ACHN (cell line): ENCODE results near the gene PFKL.
A peak's percentile ranks its signal among the peaks of the same experiment; 100 is the strongest.

Experiments used
- DNase-seq: peaks from one replicate; pipeline ENCODE4 v3.0.0-alpha.2; 2015
- in situ Hi-C: cut with HindIII; loops from 2 replicates; pipeline ENCODE4 v1.10.0; 2017; ENCODE audit warnings: low sequenced_read_pairs, low pct_ligation_motif_present, low pct_unique_long_range_greater_than_20kb

Gene PFKL

GRCh38 chr21:44299458-44300261, at the start of gene PFKL:
Gene PFKL (plus strand): TSS chr21:44300053. CDS start chr21:44300106, 53 bp downstream.
- in situ Hi-C loops: no loop called here
- peak; percentile 49 for DNase-seq

DNA sequence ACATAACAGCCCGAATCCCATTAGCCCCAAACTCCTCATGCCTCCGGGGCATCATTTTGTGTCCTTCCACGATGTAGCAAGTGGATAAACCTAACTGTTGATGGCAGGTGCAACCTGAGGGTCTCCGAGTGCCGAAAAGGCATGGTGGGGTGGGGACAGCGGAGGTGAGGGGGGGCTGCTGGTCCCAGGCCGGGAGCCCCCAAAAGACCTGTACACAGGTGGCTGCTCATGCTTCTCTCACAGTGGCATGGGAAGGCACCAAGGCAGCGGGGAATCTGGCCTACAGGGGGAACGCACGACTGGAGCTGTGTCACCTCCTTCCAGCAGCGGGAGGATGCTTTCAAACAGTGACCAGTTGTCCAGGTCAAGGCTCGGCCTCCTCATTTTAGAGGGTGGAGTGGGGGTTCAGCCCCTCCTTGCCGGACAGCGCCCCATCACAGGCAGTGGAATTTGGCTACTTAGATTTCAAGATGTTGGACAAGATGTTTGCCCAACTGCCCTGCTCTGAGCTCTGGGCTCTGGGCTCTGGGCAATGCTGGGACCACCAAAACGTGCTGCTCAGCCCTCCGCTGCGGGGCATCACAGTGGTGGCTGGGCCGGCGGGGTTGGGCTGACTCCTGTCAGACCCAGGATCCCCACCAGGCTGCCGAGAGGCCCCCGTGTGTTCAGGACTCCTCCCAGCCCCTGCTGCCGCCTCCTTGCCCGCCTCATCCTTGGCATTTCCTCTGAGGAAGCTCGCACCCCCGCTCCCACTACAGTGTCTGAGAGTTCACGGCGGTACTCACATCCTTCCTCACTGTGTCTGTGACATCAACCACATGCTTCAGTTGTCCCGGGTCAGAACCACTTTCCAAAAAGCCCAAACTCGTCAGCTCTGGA, 45.8 kb upstream of the PFKL start:
- in situ Hi-C loops: no loop called here

GRCh38 chr21:44255511-44255981, 44.3 kb upstream of the PFKL start:
- in situ Hi-C loops: no loop called here
- no peak for DNase-seq

More for the DNA sequence above, 45.8 kb upstream of the PFKL start:
- no peak for DNase-seq

- DNase-seq: no peak
- in situ Hi-C loops: no loop called here
These were observed 41.7 kb upstream of the PFKL start for GRCh38 chr21:44258056-44258725.

DNA sequence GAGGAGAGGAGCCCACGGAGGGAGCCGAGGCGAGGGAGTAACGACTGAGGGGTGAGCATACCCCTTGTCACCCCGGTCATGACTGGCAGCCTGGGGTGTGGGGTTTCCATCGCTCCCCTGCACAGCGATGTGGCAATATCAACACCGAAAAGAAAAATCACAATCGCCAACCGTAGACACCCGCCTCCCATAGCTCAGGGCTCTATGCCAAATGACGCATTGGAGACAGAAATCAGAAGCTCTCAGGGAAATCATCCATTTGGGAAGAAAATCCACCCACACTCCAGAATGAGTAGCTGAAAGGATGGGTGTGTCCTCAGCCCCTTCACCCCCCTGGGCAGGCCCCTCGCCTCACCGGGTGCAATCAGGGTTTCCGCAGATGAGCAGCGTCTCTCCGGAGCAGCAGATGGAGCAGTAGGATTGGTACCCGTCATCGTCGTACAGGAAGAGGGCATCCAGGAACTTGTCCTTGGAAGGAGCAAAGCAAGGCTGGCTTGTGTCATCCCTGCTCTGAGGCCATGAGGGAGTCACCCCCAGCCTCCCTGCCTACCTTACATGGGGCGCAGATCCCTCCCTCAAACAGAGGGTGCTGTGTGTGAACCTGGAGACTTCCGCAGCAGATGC, 40.7 kb upstream of the PFKL start:
- in situ Hi-C loops: no loop called here
- no peak for DNase-seq

- in situ Hi-C loops: no loop called here
- DNase-seq: no peak
These were observed 39.8 kb upstream of the PFKL start for GRCh38 chr21:44260066-44260465.

DNA sequence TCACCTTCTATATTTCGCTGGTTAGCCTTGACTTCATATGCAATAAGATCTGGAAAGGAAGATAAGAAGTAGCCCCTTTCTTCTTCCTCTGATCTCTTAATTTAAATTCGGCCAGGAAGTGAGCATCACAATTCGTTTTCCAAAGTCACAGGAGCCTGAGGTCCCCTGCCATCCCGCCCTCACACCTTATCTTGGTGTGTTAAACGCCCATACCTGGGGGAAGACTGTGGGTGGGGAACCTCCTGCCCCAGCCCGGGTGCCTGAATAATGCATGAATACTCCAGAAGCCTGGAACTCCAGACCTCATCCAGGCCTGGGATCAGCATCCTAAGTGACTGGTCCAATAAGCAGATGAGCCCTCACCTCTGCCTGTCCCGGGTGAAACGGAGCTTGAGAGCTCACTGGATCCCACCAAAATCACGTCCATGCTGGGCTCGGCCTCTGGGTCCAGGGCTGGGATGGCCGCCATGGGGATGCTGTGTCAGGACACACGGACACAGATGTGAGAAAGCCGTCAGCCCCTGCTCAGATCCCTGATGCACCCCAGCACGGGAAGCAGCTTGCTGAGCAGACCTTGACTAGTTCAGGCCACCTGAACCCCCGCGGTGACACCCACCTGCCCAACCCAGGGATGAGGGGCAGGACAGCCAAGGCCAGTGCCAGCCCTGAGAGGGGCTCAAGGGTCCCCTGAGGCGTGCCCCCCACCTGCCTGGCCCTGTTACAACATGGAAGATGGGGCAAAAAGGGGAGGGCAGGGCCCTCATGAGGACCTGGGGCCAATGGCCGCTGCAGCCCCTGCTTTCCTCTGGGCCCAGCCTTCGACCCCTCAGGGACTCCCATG, 38.8 kb upstream of the PFKL start:
- in situ Hi-C loops: no loop called here
- no peak for DNase-seq

DNA sequence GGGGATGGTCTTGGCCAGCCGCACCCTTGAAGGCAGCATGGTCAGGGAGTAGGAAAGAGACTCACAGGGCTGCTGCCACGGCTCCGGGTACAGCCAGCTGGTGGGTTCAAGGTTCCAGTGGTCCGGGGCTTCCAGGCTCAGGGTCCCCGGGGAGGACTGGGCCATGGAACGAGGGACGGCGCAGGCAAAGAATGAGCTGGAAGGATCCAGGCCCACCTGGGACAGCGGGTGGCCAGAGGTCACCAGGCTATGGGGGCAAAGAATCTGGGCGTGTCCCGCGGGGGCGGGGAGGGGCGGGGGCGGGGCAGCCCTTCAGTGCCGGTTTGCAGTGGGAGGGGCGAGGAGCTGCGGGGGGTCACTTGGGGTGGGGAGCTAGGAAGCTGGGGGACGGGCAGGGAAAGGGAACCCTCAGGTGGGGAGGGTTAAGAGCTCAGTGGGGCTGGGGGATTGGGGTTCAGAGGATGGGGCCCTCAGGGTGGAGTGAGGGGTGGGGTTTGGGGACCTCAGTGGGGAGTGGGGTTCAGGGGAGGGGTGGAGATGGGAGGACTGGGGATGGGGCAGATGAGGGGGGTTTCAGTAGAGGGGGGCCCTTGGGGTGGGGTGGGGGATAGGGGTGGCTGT, 38.1 kb upstream of the PFKL start, which contains the start of gene DNMT3L:
TSS of gene DNMT3L (minus strand) at position 223 of the 621 bp plus-strand sequence. CDS start 638 bp downstream, outside the sequence.
- DNase-seq: no peak
- in situ Hi-C loops: no loop called here

DNA sequence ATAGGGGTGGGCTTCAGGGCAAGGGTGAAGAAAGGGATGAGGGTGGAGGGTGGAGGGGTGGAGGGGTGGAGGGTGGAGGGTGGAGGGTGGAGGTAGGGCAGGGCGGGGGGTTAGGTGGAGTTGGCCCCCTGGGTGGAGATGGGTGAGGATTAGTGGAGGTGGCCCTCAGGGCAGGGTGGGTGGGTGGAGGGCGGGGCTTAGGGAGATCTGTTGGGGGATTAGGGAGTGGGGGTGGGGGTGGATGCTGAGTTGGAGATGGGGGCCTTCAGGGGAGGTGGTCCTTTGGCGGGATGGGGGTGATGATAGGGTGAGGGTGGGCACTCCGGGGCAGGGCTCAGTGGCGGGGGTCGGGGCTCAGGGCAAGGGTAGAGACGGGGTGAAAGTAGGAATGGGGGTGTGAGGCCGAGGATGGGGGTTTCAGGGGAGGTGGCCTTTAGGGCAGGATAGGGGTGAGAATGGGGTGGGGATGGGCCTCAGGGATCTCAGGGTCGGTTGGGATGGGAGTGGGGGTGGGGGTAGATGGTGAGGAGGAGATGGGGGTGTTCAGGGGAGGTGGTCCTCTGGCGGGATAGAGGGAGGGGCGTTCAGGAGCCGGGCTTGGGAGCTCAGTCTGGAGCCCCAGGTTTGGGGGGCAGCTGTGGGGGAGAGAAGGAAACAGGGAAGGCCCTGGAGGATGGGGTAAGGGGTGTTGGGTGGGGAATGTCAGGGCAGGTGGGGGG, 37.4 kb upstream of the PFKL start:
- no peak for DNase-seq
- in situ Hi-C loops: no loop called here

- in situ Hi-C loops: no loop called here
- DNase-seq: no peak
These were observed 36.6 kb upstream of the PFKL start for GRCh38 chr21:44263221-44263760.

DNA sequence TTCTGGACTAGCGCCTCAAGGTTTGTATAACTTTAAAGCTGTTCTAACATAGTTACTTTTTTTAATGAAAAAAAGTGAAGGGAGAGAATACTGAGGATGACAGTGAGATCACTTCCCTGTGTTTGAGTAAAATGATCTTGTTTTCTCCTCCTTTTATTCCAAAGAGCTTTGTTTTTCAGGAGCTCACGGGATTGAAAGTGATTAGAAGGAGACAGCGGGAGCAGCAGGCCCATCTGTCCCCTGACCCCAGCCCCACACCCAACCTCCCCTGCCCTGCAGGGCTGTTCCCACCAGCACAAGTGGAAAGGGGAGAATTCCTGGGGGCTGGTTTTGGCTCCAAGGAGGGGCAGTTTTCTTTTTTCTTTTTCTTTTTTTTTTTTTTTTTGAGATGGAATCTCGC, 36.1 kb upstream of the PFKL start:
- in situ Hi-C loops: no loop called here

GRCh38 chr21:44265734-44266270, 34.1 kb upstream of the PFKL start:
- DNase-seq: no peak
- in situ Hi-C loops: no loop called here

More for the DNA sequence above, 36.1 kb upstream of the PFKL start:
- DNase-seq: no peak

DNA sequence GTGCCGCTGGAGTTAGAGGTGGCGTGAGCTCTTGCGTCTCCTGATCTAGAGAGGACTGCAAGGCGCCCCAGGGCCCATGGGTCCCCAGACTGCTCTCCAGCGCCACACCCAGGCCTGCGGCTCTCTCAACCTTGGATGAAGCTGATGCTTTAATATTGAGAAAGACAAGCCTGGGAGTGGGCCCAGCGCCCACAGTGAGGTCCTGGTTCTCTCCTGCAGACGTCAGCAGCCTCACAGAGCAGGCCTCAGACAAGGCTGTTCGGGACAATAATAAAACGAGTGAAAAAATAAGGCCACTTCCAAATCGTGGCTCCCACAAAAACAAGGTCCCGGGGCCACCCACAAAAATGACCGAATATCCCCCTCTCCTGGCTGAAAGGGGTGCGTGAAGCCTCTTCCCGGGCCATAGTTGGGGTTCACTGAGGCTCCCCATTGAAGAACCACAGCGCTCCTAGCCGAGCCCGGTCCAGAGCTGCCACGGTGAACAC, 32.2 kb upstream of the PFKL start:
- no peak for DNase-seq
- in situ Hi-C loops: no loop called here

- no peak for DNase-seq
- in situ Hi-C loops: no loop called here
These were observed 30.8 kb upstream of the PFKL start for GRCh38 chr21:44269090-44269489.

DNA sequence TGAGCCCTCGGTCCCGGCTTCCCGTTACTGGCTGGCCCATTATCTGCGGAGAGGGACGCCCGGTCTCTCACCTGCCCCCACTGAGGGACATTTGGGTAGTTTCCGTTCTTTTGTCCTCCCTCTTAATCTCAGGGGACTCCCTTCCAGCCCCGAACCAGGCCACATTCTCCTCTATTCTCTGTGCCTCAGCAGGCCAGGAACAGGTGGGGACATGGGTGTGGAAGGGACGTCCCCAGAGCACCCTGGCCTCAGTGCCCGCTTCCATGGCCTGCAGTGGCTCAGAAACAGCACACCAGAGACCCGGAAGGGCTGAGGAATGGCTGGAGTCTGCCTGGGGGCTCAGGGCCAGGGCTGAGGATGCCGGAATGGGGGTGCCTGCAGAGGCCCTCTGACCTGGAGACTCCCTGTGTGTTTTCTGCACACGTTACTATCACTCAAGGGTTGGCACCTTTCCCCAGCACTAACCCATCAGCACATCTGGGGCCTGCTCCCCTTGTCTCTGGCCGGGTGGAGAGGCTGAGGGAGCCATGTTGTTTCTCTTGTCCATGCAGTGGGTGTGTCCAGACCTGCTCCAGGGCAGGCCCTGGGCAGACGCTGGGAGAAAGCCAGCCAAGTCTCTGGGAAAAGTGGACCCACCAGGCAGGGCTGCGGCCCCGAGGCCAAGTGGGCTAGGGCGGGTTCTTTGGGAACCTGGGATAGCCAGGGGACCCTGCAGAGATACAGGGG, 28.1 kb upstream of the PFKL start:
- no peak for DNase-seq
- in situ Hi-C loops: no loop called here
